Thyroid gland (tissue), 4 donors: ENCODE data around the gene GFRA4.

Experiments used
- CTCF ChIP-seq, 6 experiments: fragments of 200-600 bp in 3 of 6; fragments of 450-650 bp in 3 of 6; sonication (generic) in 3 of 6; IDR thresholded peaks; one replicate each; pipeline ENCODE4 v1.5.1; 2016 to 2019; ENCODE audit warnings: antibody characterized with exemption in 6 of 6, mild to moderate bottlenecking in 2 of 6, inconsistent platforms in 1 of 6, moderate library complexity in 1 of 6
- POLR2A ChIP-seq, 2 donors: fragments of 450-650 bp; IDR thresholded peaks; one replicate each; pipeline ENCODE4 v1.6.1; 2017; ENCODE audit warnings: antibody characterized with exemption in 2 of 2, mild to moderate bottlenecking in 2 of 2, moderate library complexity in 1 of 2

DNA sequence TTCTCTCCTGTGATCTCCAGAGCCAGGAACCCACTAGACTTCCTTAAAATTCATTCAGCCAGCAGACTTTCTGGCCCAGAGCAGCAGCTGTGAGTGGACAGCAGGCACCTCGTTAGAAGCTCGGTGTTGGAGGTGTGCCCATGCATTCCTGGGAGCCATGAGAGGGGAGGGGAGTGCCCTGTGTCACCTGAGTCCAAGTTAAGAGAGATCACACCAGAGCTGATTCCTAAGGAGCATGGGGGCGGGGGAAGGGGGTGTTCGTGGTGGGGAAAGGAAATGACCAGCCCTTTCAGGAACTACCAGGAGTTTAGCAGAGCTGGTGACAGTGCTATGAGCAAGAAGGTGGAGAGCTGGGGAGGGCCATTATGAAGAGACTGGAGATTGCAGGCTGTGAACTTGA is 46.9 kb downstream of the GFRA4 start:
- no peak for TF ChIP-seq CTCF (IDR thresholded peaks at IDR 0.05)
- peak in 1 of 2 donors; percentile 34 for TF ChIP-seq POLR2A (IDR thresholded peaks at IDR 0.05)
